ENCODE data around the gene SLC6A19. TPM values are rescaled to one million over a fixed set of nuclear protein-coding genes. Genes with fewer than 3 reads are reported as not detected.

SLC6A19 gene
- total and polyA plus RNA-seq, 2 of the 13 experiments (the other 11 are each of a cell fraction or from before 2014, with no cell fraction given) = 0.02 TPM; not detected in 1

- TF ChIP-seq FOXP1 (IDR thresholded peaks at IDR 0.05) (no peak), FOXP1 (CRISPR knock-in tag; IDR thresholded peaks at IDR 0.05) (no peak), HOXD1 (CRISPR knock-in tag; IDR thresholded peaks at IDR 0.05) (no peak)
Observed at GRCh38 chr5:1245905-1246576, 44.6 kb downstream of the SLC6A19 start (continued).

GRCh38 chr5:1246711-1247431 lies 45.5 kb downstream of the SLC6A19 start:
- Histone ChIP-seq H3K4me1 (ENCODE audit: insufficient read depth, low read length) (no peaks in the 10 kb centered on the region), H3K9ac (ENCODE audit: insufficient read depth, low read depth, low read length) (no peak overlapping the region), H3K9me3 (ENCODE audit: low read length) (no peaks in the 10 kb centered on the region), H3K79me2 (ENCODE audit: insufficient read depth, low read length) (no peaks in the 10 kb centered on the region), H2AFZ (ENCODE audit: low read length) (no peak overlapping the region), H3K4me3 (replicated peaks in 1 of 3; ENCODE audit: insufficient read depth in 1 of 3, low read depth in 2 of 3, low read length in 3 of 3) (no peak overlapping the region), H3K27me3 (ENCODE audit: control insufficient read depth in 1 of 2, insufficient read depth in 2 of 2, low read length in 2 of 2) (peaks cover 6 to 48% of the 10 kb centered on the region in 2 experiments), H3K27ac (ENCODE audit: extremely low read length, insufficient read depth, low read length) (no peak overlapping the region), H3K4me2 (ENCODE audit: low read depth, low read length) (no peak overlapping the region), H3K36me3 (replicated peaks in 1 of 2; ENCODE audit: control insufficient read depth in 1 of 2, insufficient read depth in 2 of 2, low read length in 2 of 2) (no peaks in the 10 kb centered on the region), H4K20me1 (ENCODE audit: insufficient read depth, low read length) (peaks cover 7% of the 10 kb centered on the region; the same call in 1 of the 2 replicates)
- 11% methylated on average over 25 of the region's 43 CpGs for WGBS (ENCODE audit: low lambda C conversion rate)
- ChIA-PET CTCF (ENCODE audit: low intra/inter-chr PET ratio, low total read pairs) (no interaction called here), POLR2A (no interaction called here)
- DNase-seq (ENCODE audit: low spot score) (peak; percentile 45), ATAC-seq (peak; percentile 64), FAIRE-seq (no peak)
- in situ Hi-C loops (cut with HindIII; ENCODE audit: extremely low pct_ligation_motif_present, low pct_unique_long_range_greater_than_20kb) (no loop called here), intact Hi-C loops (cut with micrococcal nuclease; ENCODE audit: unreplicated experiment) (no loop called here)
- no TSS peak for BruUV-seq (replicated peaks)
- TF ChIP-seq, protein P1, sequence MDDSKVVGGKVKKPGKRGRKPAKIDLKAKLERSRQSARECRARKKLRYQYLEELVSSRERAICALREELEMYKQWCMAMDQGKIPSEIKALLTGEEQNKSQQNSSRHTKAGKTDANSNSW (CRISPR knock-in tag; IDR thresholded peaks at IDR 0.05; ENCODE audit: borderline replicate concordance) = no peak
- peak; percentile 72; the same call in 1 of the 2 replicates for TF ChIP-seq ZFYVE20 (CRISPR knock-in tag; IDR thresholded peaks at IDR 0.05; ENCODE audit: borderline replicate concordance, low read depth)
- TF ChIP-seq ZBTB21 (CRISPR knock-in tag; IDR thresholded peaks at IDR 0.05) = no peak; the same call in 1 of the 2 replicates
- no peak for TF ChIP-seq PAWR (CRISPR knock-in tag; IDR thresholded peaks at IDR 0.05; ENCODE audit: borderline replicate concordance)
- TF ChIP-seq HES4 (CRISPR knock-in tag; IDR thresholded peaks at IDR 0.05; ENCODE audit: borderline replicate concordance) = peak; percentile 83
- TF ChIP-seq FOXO4 (CRISPR knock-in tag; conservative IDR thresholded peaks at IDR 0.05) = no peak
- TF ChIP-seq PHF8 (CRISPR knock-in tag; IDR thresholded peaks at IDR 0.05) = no peak
- no peak for TF ChIP-seq JDP2 (CRISPR knock-in tag; IDR thresholded peaks at IDR 0.05; ENCODE audit: borderline replicate concordance)
- no peak for TF ChIP-seq RORA (CRISPR knock-in tag; IDR thresholded peaks at IDR 0.05)
- TF ChIP-seq TERF1 (CRISPR knock-in tag; IDR thresholded peaks at IDR 0.05) = no peak
- TF ChIP-seq ZNF550 (CRISPR knock-in tag; IDR thresholded peaks at IDR 0.05; ENCODE audit: borderline replicate concordance) = no peak
- TF ChIP-seq ZNF430 (CRISPR knock-in tag; IDR thresholded peaks at IDR 0.05) = peak; percentile 82
- peak; percentile 75; the same call in 1 of the 2 replicates for TF ChIP-seq FOXC1 (CRISPR knock-in tag; IDR thresholded peaks at IDR 0.05; ENCODE audit: borderline replicate concordance)
- no peak for TF ChIP-seq ZNF326 (CRISPR knock-in tag; IDR thresholded peaks at IDR 0.05; ENCODE audit: borderline replicate concordance)
- peak; percentile 62; the same call in 1 of the 2 replicates for TF ChIP-seq ZNF724P (CRISPR knock-in tag; IDR thresholded peaks at IDR 0.05; ENCODE audit: borderline replicate concordance)
- TF ChIP-seq ZNF567 (CRISPR knock-in tag; IDR thresholded peaks at IDR 0.05; ENCODE audit: borderline replicate concordance) = no peak
- TF ChIP-seq SMARCC2 (IDR thresholded peaks at IDR 0.05) = no peak
- TF ChIP-seq MED1 (CRISPR knock-in tag; IDR thresholded peaks at IDR 0.05) = peak; percentile 44; the same call in 1 of the 2 replicates

Data from HepG2 (cell line).